GM12872 (cell line): ENCODE measurements around the gene CRYBG1.

ENCODE experiments used
- TF ChIP-seq, protein P1 (sequence below): IDR thresholded peaks from 3 replicates; pipeline ENCODE4 v1.5.1; 2011; ENCODE audit warnings: low read depth, mild to moderate bottlenecking, low read length, moderate library complexity; ENCODE audit not compliant: insufficient read depth

CRYBG1 gene

DNA sequence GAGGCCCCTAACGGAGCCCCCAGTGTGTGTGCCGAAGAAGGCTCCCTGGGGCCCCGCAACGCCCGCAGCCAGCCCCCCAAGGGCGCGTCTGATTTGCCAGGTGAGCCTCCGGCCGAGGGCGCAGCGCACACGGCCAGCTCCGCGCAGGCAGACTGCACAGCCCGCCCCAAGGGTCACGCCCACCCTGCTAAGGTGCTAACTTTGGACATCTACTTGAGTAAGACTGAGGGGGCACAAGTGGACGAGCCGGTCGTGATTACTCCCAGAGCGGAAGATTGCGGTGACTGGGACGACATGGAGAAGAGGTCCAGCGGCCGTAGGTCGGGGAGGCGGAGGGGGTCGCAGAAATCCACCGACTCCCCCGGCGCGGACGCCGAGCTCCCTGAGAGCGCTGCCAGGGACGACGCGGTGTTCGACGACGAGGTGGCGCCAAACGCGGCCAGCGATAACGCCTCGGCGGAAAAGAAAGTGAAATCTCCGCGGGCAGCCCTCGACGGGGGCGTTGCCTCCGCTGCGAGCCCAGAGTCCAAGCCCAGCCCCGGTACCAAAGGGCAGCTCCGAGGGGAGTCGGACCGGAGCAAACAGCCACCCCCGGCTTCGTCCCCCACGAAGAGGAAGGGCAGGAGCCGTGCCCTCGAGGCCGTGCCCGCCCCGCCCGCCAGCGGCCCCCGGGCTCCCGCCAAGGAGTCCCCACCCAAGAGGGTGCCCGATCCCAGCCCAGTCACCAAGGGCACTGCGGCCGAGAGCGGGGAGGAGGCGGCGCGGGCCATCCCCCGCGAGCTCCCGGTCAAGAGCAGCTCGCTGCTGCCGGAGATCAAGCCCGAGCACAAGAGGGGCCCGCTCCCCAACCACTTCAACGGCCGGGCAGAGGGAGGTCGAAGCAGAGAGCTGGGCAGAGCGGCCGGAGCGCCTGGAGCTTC lies 151.8 kb downstream of the CRYBG1 start:
- TF ChIP-seq, protein P1, sequence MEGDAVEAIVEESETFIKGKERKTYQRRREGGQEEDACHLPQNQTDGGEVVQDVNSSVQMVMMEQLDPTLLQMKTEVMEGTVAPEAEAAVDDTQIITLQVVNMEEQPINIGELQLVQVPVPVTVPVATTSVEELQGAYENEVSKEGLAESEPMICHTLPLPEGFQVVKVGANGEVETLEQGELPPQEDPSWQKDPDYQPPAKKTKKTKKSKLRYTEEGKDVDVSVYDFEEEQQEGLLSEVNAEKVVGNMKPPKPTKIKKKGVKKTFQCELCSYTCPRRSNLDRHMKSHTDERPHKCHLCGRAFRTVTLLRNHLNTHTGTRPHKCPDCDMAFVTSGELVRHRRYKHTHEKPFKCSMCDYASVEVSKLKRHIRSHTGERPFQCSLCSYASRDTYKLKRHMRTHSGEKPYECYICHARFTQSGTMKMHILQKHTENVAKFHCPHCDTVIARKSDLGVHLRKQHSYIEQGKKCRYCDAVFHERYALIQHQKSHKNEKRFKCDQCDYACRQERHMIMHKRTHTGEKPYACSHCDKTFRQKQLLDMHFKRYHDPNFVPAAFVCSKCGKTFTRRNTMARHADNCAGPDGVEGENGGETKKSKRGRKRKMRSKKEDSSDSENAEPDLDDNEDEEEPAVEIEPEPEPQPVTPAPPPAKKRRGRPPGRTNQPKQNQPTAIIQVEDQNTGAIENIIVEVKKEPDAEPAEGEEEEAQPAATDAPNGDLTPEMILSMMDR, result peak; percentile 49

DNA sequence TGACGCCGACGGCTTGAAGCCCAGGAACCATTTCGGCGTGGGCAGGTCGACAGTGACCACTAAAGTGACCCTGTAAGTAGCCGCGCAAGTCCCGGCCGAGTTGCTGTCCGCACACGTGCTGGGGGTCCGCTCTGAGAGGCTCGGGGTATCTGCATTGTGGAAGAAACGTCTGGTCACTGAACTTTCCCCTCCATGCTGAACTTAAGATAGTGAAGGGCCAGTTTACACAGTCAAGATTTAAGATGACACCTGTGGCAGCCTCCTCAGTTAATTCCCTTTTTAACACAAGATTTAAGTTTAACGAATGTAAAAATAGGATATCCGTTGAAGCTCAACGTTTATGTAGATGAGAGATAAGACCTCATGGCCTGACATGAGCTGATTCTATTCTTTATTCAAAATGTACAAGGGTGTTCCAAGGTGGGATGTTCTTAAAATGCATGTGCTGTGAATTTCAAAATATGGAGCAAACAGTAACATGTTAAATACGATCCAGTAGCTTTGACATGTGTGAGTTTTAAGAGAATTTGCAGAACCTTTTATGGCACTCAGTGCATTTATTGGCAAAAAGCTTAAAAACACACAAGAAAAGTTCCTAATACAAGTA lies 152.6 kb downstream of the CRYBG1 start:
- TF ChIP-seq, protein P1, result no peak

DNA sequence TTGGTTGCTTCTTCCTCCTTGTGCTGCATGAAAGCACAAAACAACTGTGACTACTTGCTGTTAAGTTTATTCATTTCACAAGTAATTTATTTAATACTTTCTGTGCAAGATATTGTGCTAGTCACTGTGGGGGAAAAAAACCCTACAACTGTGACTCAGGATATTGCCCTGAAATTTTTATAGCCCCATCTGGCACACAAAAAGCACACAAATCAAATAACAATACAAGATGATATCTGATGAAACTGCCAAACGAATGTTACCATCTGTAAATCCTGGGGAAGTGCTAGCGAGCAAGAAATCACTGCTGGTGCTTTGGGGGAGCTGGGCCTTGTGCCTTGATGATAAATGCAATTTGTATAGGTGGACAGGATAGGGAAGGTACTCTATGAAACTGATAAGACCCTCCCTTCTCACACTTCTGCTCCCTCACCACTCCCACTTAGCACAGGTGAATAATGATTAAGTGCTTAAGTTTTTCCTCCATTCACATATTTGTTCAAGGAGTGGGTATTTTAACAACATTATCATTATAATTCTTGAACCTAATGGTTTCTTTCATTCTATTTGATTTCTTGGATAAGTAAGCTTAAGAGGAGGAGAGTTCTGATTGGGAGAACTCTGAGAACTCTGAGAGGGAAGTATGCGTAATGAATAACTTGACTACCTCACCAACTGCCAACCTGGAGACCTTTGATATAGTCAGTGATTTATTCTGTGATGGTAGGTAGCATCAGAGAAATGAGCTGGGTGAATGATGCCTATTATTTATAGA lies 153.5 kb downstream of the CRYBG1 start:
- TF ChIP-seq, protein P1, result no peak

DNA sequence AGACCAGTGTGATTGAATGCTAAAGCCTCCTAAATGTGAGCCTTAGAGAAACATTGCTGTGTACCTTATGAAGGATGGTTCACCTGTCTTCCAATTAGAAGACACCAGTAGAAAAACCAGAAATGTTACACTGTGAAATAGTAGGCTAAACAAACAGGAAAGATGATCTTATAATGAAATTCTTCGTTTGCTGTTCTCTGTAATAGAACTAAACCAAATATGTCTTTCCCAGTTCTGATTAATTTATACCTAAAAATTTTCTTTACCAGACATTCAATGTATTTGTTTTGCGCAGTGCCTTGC lies 154.0 kb downstream of the CRYBG1 start:
- TF ChIP-seq, protein P1, result no peak

DNA sequence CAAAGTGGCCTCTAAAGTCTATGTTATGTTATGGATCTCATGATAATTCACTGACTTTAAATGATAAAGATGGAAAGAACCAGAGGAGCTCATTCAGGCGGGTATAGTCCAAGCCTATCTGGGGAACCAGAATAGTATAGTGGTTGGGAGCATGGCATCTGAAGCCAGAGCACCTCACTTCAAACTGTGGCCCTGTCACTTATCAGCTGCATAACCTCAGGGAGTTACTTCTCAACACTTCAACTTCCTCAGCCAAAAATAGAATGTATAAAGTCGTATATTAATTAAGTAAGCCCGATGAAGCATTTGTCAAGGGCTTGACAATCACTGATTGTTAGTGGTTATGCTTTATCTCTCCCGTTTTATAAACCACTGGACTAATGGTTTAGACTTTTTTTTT lies 156.1 kb downstream of the CRYBG1 start:
- TF ChIP-seq, protein P1, result no peak

DNA sequence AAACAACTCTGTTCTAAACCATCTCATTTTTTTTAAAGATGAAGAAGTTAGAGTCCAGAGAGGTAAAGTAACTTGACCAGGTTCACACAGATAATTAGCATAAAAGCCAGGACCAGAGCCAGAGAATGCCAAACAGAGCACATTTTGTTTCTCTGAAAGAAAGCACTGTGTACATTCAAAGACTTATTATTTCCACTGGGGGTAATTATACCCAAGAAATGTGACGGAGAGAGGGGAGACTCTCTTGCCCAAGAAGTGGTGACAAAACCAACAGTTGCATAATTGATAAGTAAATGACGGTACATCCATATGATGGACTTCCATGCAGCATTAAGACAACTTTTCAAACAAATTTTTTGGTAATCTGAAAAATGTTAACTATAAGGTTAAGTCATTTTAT lies 157.2 kb downstream of the CRYBG1 start:
- TF ChIP-seq, protein P1, result no peak

DNA sequence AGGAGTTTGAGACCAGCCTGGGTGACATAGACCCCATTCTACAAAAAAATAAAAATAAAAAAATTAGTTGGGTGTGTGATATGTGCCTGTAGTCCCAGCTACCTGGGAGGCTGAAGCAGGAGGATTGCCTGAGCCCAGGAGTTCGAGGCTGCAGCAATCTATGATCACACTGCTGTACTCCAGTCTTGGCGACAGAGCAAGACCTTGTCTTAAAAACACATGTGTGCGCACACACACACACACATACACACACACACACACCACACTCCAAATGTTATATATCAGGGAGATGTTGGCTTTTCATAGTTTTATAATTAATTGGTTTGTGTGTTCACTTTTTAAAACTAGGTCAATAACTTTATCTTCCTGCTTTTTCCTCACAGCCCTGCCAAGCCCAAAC lies 158.2 kb downstream of the CRYBG1 start:
- TF ChIP-seq, protein P1, result no peak
